Testis (tissue), 2 donors: ENCODE results near the gene PRSS27.

ENCODE experiments used
- CTCF ChIP-seq, 3 experiments: fragments of 450-650 bp in 2 of 3; fragments of 200-600 bp in 1 of 3; sonication (generic) in 1 of 3; IDR thresholded peaks; one replicate each; pipeline ENCODE4 v1.5.1; 2016 to 2019; ENCODE audit warnings: antibody characterized with exemption in 3 of 3, mild to moderate bottlenecking in 2 of 3, moderate library complexity in 1 of 3
- POLR2A ChIP-seq: fragments of 450-650 bp; IDR thresholded peaks from one replicate; pipeline ENCODE4 v1.6.1; 2017; ENCODE audit warnings: antibody characterized with exemption, mild to moderate bottlenecking, moderate library complexity

- TF ChIP-seq POLR2A (no peak), CTCF (IDR thresholded peaks at IDR 0.05) (no peak)
Measured at GRCh38 chr16:2726923-2727322, 6.9 kb upstream of the PRSS27 start.
